Mononuclear cell (primary cell): Measurements from ENCODE around the gene KIF17. TPM values are rescaled to one million over a fixed set of nuclear protein-coding genes. Genes with fewer than 3 reads are reported as not detected.
"Not testable (repeated sequence)": the region's sequence is repeated elsewhere in the genome, so short reads cannot be mapped to it uniquely, and the experiment has no call there.

Source experiments
- H3K27me3 ChIP-seq: 2 replicates; pipeline ENCODE4 v1.6.0; 2011; ENCODE audit warnings: low read length, control low read depth; ENCODE audit not compliant: insufficient read depth
- H3K4me1 ChIP-seq: 2 replicates; pipeline ENCODE4 v1.5.1; 2011; ENCODE audit warnings: mild to moderate bottlenecking, low read length, control low read depth; ENCODE audit not compliant: insufficient read depth
- H3K4me3 ChIP-seq: 2 replicates; pipeline ENCODE4 v1.5.1; 2011; ENCODE audit warnings: mild to moderate bottlenecking, low read length, moderate library complexity
- H3K9me3 ChIP-seq: 2 replicates; pipeline ENCODE4 v1.5.1; 2011; ENCODE audit warnings: low read depth, mild to moderate bottlenecking, control low read depth, low read length
- total RNA-seq: library from RNA; depleted of rRNA; stranded (reverse); fragments of >200 nt; gene quantifications from one replicate; pipeline ENCODE4 v1.2.3, GENCODE V29; 2012

Gene KIF17
- total RNA-seq, 1 donor, result under 0.01 TPM

DNA sequence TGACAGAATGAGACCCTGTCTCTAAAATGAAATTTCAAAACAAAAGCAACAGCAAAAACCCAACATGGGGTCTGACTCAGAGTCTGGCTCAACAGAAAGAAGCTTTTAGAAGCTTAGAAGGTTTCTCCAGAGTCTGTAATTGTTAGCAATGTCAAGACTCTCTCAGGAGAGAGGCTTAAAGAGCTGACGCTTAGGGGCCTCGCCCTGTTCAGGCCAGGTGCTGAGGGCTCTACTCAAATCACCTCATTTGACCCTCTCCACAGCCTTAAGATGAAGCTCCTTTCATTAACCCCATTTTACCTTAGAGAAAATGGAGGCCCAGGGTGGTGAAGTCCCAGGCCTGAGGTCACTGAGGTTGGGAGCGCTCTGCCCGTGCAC lies 5.3 kb upstream of the KIF17 start:
- H3K9me3 ChIP-seq, result no peaks in the 10 kb centered on the region
- no peak overlapping the region for H3K4me3 ChIP-seq
- H3K27me3 ChIP-seq, result peaks cover 13% of the 10 kb centered on the region
- H3K4me1 ChIP-seq, result no peaks in the 10 kb centered on the region

- Histone ChIP-seq H3K4me3 (no peak overlapping the region), H3K4me1 (peaks cover 8% of the 10 kb centered on the region), H3K27me3 (peaks cover 26% of the 10 kb centered on the region), H3K9me3 (no peaks in the 10 kb centered on the region)
These were observed 3.6 kb upstream of the KIF17 start for GRCh38 chr1:20721117-20722061.

- Histone ChIP-seq H3K4me1 (peaks cover 8% of the 10 kb centered on the region), H3K9me3 (no peaks in the 10 kb centered on the region), H3K27me3 (peaks cover 31% of the 10 kb centered on the region), H3K4me3 (no peak overlapping the region)
These were observed 2.9 kb upstream of the KIF17 start for GRCh38 chr1:20720631-20721091.

GRCh38 chr1:20719871-20720620 lies 2.2 kb upstream of the KIF17 start:
- Histone ChIP-seq H3K4me1 (peaks cover 8% of the 10 kb centered on the region), H3K9me3 (no peaks in the 10 kb centered on the region), H3K4me3 (no peak overlapping the region), H3K27me3 (peaks cover 31% of the 10 kb centered on the region)

- peaks cover 8% of the 10 kb centered on the region for H3K4me1 ChIP-seq
- H3K27me3 ChIP-seq, result peaks cover 31% of the 10 kb centered on the region
- no peak overlapping the region for H3K4me3 ChIP-seq
- no peaks in the 10 kb centered on the region for H3K9me3 ChIP-seq
These were observed 1.5 kb upstream of the KIF17 start for GRCh38 chr1:20719261-20719660.

DNA sequence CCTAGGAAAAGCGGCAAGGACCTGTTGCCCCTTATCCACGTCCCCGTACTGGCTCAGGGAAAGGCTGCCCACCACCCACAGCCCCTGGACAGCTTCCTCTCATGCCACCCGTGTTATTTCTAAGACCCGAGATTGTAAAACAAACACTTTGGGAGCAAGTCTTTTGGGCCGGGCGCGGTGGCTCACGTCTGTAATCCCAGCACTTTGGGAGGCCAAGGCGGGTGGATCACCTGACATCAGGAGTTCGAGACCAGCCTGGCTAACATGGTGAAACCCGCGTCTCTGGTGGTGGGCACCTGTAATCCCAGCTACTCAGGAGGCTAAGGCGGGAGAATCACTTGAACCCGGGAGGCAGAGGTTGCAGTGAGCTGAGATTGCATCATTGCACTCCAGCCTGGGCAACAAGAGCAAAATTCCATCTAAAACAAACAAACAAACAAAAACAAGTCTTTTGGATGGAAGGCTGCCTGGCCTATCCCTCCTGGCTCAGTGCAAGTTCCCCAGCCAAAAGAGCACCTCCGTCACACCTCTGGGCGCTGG lies 606 bp upstream of the KIF17 start:
- not testable (repeated sequence) for H3K4me3 ChIP-seq, H3K4me1 ChIP-seq, H3K9me3 ChIP-seq
- H3K27me3 ChIP-seq, result peaks cover 31% of the 10 kb centered on the region

DNA sequence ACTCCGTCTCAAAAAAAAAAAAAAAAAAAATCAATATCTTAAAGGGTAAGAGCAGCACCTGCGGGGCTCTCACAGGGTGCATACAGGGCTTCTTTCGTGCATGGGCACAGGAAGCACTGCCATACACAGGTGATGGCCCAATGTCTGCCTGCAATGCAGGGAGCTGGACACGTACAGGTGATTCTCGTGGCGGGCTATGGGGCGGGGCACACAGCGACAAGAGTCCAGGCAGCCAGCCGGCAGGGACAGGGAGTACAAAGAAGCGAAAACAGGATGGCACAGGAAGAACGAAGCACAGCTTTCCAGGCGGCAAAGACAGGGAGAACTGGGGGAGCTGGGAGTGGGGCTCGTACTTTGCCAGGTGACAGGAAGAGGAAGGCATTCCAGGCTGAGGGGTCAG lies 1.6 kb downstream of the KIF17 start:
- no peaks in the 10 kb centered on the region for H3K9me3 ChIP-seq
- H3K27me3 ChIP-seq, result peaks cover 31% of the 10 kb centered on the region
- no peak overlapping the region for H3K4me3 ChIP-seq
- peaks cover 8% of the 10 kb centered on the region for H3K4me1 ChIP-seq

- Histone ChIP-seq H3K9me3 (no peaks in the 10 kb centered on the region), H3K4me1 (peaks cover 8% of the 10 kb centered on the region), H3K4me3 (no peak overlapping the region), H3K27me3 (peaks cover 31% of the 10 kb centered on the region)
These were observed 2.4 kb downstream of the KIF17 start for GRCh38 chr1:20715406-20715805.

DNA sequence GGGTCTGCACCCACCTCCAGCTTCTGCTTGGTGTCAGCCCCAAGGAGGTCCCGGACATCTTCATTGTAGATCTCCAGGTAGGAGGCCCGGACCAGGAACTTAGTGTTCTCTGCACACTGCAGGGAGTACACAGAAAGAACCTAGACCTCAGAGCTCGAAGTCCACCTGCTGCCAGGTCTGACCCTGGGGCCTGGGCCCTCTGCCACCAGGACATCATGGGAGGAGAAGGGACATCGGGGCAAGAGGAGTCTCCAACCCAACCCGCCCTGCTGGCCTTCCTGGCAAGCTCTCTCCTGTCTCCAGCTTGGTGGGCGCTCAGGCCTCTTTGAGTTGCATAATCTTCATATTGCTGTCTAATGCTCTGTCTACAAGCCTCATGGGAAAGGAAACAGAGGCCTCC lies 4.4 kb downstream of the KIF17 start:
- H3K4me3 ChIP-seq, result no peak overlapping the region
- H3K4me1 ChIP-seq, result peaks cover 8% of the 10 kb centered on the region
- peaks cover 20% of the 10 kb centered on the region for H3K27me3 ChIP-seq
- no peaks in the 10 kb centered on the region for H3K9me3 ChIP-seq

DNA sequence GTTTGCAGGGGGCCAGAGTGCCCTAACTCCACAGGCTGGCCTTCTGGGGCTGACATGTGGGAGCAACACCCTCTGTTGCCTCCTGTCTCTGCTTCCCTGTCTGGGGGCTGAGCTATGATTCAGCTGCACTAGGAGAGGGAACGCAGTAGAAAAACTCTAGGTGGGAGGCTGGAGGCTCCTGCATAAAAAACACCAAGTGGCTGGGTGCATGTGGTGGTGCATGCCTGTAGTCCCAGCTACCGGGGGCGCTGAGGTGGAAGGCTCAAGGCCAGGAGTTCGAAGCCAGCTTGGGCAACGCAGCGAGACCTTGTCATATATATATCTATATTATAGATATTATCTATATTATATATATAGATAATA lies 5.6 kb downstream of the KIF17 start:
- no peaks in the 10 kb centered on the region for H3K9me3 ChIP-seq
- H3K4me3 ChIP-seq, result no peak overlapping the region
- H3K27me3 ChIP-seq, result peaks cover 13% of the 10 kb centered on the region
- peaks cover 5% of the 10 kb centered on the region for H3K4me1 ChIP-seq

DNA sequence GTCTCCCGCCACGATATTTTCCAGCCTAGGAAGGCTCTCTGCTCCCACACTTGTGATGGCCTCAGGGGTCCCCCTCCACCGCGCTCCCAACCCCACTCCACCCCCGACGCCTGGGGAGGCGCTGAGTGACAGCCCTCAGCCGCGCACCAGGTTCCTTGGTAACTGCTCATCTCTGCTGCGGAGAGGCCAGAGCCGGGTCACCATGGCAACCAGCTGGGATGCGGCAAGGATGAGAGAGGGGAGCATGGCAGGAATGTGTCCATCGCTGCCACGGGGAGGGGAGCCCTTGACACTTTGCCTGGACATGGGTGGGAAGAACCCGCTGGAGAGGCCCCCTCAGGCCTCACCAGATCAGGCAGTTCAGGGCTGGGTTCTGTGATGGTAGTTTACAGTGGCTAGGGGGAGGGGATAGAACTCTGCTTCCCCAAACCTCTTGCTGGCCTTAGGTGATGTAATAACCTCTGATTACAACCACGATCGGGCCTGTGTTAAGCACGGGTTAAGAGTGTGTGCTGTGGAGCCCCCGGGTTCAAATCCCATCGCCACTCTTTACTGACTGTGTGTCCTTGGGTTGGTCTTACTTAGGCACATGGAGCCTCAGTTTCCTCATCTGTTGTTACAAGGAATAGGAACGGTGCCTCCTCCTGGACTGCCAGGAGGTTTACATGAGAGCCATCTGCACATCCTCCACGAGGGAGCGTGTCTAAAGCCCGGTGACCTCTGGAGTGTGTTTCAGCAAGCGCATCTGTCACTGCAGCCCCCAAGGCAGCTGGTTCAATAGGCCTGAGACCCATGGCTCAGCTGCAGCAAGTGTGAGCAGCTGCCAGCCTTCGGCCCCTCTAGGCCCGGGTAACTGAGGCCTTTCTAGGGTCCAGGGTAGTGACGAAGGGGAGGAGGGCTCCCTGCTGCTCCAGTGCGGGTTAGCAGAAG lies 6.3 kb downstream of the KIF17 start:
- H3K4me3 ChIP-seq, result no peak overlapping the region
- H3K4me1 ChIP-seq, result no peaks in the 10 kb centered on the region
- peaks cover 7% of the 10 kb centered on the region for H3K27me3 ChIP-seq
- H3K9me3 ChIP-seq, result no peaks in the 10 kb centered on the region

- no peaks in the 10 kb centered on the region for H3K9me3 ChIP-seq
- no peaks in the 10 kb centered on the region for H3K4me1 ChIP-seq
- no peaks in the 10 kb centered on the region for H3K27me3 ChIP-seq
- no peak overlapping the region for H3K4me3 ChIP-seq
These were observed 7.1 kb downstream of the KIF17 start for GRCh38 chr1:20710469-20711284.

DNA sequence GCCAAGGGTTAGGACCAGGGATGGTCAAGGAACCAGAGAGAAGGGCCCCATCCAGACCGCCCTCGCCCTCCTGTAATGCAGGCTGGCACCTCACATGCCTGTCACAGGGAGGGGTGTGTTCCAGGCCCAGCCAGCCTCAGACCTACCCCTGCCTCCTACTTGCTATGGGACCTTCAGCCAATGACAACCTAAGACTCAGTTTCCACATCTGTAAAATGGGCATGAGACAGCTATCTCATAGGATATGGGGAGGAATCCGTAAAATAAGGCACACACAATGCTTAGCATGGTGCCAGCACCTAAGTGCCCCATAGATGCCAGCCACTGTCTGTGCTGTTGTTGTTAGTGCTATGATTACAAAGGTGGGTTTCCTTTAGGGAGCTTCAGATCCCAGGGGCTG lies 7.9 kb downstream of the KIF17 start:
- H3K9me3 ChIP-seq, result no peaks in the 10 kb centered on the region
- H3K4me1 ChIP-seq, result no peaks in the 10 kb centered on the region

GRCh38 chr1:20708891-20709290 lies 8.9 kb downstream of the KIF17 start:
- H3K27me3 ChIP-seq, result no peaks in the 10 kb centered on the region
- no peaks in the 10 kb centered on the region for H3K9me3 ChIP-seq
- H3K4me1 ChIP-seq, result no peaks in the 10 kb centered on the region
- no peak overlapping the region for H3K4me3 ChIP-seq

More for the DNA sequence above, 7.9 kb downstream of the KIF17 start:
- H3K27me3 ChIP-seq, result no peaks in the 10 kb centered on the region
- no peak overlapping the region for H3K4me3 ChIP-seq
